Thyroid gland (tissue), 4 donors: Measurements from ENCODE around the gene DPH7.

Experiments used
- POLR2A ChIP-seq, 2 donors: fragments of 450-650 bp; IDR thresholded peaks; one replicate each; pipeline ENCODE4 v1.6.1; 2017; ENCODE audit warnings: antibody characterized with exemption in 2 of 2, mild to moderate bottlenecking in 2 of 2, moderate library complexity in 1 of 2
- TF ChIP-seq, protein P1 (sequence below), 6 experiments: fragments of 200-600 bp in 3 of 6; fragments of 450-650 bp in 3 of 6; sonication (generic) in 3 of 6; IDR thresholded peaks; one replicate each; pipeline ENCODE4 v1.5.1; 2016 to 2019; ENCODE audit warnings: antibody characterized with exemption in 6 of 6, mild to moderate bottlenecking in 2 of 6, inconsistent platforms in 1 of 6, moderate library complexity in 1 of 6

DNA sequence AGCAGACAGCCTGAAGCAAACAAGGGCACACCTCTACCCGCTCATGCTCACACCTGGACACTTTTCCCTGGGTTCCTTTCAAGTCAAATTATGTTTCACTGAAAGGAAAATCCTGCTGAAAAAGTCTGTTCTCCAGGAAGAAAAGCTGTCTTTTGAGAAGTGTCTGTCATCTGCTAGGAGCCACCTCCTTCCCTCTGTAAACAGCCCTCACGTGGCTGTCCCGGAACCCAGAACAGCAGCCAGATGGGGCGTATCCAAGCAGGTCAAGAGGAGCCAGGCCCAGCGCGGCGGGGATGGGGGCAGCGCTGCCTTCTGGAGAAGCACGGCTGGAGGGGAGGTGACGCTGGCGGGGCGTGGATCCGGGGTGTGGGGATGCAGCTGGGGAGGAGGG, 28.5 kb downstream of the DPH7 start, which contains the start of gene PNPLA7:
- TF ChIP-seq, protein P1, sequence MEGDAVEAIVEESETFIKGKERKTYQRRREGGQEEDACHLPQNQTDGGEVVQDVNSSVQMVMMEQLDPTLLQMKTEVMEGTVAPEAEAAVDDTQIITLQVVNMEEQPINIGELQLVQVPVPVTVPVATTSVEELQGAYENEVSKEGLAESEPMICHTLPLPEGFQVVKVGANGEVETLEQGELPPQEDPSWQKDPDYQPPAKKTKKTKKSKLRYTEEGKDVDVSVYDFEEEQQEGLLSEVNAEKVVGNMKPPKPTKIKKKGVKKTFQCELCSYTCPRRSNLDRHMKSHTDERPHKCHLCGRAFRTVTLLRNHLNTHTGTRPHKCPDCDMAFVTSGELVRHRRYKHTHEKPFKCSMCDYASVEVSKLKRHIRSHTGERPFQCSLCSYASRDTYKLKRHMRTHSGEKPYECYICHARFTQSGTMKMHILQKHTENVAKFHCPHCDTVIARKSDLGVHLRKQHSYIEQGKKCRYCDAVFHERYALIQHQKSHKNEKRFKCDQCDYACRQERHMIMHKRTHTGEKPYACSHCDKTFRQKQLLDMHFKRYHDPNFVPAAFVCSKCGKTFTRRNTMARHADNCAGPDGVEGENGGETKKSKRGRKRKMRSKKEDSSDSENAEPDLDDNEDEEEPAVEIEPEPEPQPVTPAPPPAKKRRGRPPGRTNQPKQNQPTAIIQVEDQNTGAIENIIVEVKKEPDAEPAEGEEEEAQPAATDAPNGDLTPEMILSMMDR (IDR thresholded peaks at IDR 0.05), result no peak
- peak in 1 of 2 donors; percentile 41 for TF ChIP-seq POLR2A (IDR thresholded peaks at IDR 0.05)
